Activated CD4-positive, CD25-positive, alpha-beta regulatory T cell treated with anti-CD3 and anti-CD28 coated beads, Interleukin-2, amount 50 U/mL, for 72 hours (primary cell): Measurements from ENCODE around the gene ACSL5.
A peak's percentile ranks its signal among the peaks of the same experiment; 100 is the strongest.
"Not testable (repeated sequence)": the region's sequence is repeated elsewhere in the genome, so short reads cannot be mapped to it uniquely, and the experiment has no call there.

Experiments used
- DNase-seq: peaks from one replicate; pipeline ENCODE4 v3.0.0; 2021

Gene ACSL5

DNA sequence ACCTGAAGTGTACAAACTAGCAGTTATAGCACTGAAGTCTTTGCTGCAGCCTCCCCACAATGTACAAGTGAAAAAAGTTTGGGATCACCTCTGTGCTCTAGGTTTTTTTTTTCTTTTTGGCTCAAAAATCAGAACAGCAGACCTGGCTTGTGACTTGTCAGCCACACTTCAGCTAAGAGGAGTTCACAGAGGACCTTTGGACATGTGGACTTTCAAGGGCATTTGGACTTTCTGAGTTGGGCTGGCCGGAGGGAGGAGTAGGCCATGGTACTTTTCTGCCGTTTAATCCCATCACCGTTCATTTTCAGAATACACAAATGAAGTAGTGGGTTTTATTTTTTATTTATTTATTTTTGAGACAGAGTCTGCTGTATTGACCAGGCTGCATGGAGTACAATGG is 21.9 kb upstream of the ACSL5 start:
- DNase-seq = no peak

DNA sequence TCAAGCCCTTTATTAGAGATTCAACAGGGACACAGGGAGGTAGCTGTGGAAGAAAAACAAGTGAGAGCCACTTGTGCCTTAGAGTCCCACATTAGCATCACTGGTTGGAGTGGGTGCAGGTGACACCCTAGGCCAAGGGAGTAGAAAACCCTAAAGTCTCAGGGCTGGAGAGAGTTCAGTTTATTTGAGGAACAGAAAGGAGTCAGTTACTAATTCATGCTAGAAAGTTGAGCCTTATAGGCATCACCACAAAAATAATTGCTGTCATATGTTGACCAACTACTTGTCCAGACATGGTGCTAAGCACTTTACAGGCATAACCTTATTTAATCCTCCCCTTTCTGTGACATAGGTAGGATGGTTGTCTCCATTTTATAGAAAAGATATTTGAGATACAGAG is 20.9 kb upstream of the ACSL5 start:
- no peak for DNase-seq

DNA sequence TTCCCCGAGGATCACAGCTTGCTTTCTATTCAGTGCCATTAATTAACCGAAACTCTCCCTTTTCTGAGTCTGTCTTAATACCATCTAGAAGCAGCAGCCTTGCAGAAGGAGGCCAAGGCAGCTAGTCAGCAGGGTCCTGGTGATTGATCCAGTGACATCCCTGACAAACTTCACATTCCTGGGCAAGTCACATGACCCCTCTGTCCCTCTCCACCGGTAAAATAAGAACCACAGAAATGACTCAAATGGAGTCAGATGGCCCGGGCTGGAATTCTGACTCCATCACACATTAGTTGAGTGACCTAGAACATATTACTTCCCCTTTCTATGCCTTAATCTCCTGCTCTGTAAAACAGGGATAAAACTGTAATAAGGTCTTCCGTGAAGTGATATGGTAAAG is 17.2 kb upstream of the ACSL5 start:
- DNase-seq = no peak

DNA sequence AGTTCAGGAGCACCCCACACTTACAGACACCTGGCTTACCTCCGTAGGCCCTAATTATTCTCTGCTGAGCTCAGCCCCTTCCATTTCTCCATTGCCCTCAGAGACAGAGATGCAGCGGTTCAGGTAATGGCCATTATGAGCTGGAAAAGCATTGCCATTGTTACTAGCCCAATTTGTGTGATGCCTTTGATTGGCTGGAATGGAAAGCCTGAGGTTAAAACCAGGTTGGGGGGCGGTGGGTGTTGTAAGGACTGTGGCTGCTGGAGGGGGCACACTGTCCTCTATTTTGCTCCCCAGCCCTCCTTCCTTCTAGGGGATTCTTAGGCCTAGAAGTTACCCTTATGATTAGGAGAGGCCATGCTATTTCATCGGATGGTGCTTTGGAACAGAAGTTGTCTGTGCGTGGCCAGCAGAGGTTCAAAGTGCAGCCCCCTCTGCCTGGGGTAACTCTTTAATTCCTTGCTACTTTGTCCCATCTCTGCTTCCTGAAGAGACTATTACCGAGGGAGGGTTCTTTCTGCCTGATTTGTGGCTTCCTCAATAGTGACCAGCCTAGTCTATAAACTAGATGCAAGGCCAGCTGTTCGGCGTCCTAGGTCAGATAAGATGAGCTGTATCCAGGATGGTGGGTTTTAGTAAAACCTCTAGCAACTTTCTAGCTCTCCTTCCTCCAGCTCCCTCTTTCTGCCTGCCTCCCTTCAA is 14.2 kb upstream of the ACSL5 start:
- DNase-seq = no peak

DNA sequence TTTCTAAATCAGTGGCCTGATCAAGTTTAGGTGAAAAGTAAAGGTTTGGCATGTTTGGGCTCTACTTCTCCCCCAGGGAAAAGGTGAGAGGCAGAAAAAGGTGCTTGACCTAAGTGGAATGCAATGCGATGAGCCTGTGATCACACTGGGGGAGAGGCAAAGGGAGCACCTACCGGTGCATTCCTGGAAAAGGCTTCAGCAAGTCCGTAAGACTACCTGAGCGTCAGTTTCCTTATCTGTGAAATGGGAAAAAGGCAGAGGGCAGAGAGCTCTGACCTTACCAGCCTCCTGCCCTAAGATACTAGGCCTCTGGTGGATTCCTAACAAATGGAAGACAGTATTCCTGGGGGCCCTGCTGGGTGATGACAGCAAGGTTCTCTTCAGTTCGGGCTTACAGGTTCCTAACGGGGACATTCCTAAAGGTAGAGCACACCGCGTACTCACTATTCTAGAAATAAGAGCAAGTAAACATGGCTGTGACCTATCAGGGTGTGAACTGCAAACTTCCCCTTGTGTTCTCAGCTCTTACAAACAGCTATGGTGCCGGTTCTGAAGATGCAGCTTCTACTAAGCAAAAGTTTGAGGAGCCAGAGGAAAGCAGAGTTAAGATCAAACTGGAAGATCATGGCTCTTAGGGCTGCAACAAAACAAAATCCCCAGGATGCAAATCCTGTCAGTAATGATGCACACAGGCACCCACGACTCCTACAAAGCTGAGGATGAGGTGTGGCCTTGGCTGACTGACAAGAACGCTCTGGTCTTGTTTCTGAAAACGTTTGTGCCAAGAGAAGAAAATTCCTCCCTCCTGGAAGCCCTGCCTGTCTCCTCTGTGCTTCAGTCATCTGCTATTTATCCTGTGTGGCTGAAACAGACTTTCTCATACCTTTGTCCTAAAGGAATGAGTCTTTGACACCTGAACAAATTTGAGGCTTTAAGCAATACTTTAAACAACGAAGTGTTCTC is 13.3 kb upstream of the ACSL5 start:
- DNase-seq = no peak

DNA sequence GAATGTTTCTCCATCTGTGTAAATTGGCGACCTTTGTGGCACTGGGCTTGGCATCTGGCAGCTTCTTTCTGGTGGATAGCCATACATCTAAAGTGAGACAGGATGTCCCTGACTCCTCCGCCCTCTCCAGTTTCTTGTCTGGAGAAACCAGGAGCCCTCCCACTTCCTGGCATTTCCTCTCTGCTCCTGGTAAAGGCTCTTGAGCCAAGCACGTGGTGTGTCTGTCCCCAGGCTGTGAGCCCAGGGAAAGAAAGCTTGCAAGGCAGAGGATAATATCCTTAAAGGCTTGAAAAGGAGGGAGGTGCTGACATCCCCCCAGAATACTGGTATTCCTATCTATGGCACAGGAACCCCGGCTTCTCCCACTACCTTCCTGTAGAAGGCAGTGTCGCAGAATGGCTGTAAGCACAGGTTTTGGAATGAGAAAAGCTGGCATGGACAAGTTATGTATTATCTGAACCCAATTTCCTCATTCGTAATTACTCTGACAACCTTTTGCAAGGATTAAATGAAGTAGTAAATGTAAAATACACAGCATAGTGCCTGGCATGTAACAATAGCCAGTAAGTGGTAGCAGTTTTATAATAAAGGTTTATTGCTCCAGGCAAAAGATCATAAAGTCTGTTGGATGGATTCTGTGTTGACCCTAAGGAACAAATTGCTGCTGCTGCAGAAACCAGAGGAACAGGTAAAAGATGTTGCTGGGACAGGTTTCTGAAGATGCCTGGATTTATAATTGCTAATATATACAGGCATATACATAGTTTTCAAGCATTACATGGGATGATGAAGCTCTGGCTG is 11.8 kb upstream of the ACSL5 start:
- DNase-seq = no peak

DNA sequence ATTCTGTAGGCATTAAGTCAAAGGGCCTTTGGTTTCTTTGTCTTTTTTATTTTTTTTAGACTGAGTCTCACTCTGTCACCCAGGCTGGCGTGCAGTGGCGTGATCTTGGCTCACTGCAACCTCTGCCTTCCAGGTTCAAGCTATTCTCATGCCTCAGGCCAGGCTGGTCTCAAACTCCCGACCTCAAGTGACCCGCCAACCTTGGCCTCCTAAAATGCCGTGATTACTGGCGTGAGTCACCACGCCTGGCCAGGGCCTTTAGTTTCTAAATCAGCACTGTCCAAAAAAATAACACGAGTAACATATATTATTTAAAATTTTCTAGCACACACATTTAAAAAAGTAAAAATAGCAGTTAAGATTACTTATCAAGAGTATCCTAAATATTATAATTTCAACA is 11.1 kb upstream of the ACSL5 start:
- no peak for DNase-seq

DNA sequence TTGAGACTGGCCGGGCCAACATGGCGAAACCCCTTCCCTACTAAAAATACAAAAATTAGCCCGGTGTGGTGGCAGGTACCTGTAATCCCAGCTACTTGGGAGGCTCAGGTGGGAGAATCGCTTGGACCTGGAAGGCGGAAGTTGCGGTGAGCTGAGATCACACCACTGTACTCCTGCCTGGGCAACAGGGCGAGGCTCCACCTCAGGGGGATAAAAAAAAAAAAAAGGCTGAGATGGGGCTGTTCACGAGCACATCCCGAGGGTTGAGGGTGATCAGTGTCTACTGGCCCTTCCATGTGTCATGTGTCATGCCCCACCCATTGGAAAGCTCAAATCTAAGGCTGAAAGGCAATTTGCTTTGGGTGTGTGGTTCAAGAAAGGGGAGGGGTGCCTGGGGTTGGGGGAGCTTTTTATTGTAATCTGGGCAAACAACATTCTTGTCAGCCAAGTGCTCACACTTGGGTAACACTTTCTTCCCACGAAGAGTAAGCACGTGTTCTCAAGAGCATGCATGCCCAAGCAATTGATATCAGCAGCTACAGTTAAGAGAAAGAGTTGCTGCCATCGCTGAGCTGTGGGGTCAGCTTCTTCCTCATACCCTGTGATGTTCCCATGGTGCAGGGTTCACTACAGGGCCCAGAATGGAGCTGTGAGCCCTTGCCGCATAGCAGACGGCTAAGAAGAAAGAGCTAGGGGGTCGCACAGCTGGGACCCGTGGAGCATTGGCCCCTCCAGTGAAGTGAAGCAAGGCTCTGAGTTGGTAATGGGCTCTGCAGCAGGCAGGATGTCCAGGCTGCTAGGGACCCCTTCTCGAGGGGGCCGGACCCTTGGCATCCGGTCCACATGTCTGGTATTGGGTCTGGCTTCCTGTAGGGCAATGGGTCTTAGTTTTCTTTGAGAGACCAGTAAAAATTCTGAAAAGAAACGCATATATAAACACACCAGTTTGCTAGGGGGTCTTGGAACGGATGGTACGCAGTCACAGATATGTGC is 9.9 kb upstream of the ACSL5 start:
- DNase-seq = no peak

DNA sequence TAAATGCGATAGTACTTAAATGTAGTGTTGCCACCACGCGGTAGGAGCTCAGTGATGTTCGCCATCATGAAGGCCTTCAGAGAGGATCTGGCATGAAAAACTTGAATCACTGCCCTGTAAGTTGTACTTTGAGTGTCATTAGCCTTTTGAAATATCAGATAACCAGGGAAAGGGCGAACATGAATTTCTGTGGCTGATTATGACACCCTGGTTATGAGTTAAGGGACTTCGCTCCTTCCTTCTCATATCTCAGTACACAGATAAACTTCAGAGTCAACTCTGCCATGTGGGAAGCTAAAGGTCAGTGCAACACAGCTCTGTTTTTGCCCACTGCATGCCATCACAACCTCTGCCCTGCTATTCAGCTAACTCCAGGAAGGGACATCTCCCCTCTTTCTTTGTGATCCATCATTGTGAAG is 8.9 kb upstream of the ACSL5 start:
- DNase-seq = no peak

DNA sequence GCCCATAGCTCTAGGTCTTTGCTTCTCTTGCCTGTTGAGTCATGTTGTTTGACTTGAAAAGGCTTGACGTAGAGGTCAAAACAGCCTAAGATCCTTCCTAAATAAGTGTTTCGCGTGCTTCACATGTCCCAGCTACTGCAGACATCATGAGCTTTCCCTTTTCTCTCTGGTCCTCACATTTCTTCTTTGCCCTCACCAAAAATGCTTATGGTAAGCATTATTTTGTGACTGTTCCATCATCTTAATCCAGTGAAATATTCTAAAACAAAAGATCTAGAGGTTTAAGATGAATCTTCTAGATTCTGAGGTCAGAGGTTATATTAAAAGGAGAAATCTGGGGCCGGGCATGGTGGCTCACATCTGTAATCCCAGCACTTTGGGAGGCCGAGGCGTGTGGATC is 8.5 kb upstream of the ACSL5 start:
- DNase-seq = no peak

DNA sequence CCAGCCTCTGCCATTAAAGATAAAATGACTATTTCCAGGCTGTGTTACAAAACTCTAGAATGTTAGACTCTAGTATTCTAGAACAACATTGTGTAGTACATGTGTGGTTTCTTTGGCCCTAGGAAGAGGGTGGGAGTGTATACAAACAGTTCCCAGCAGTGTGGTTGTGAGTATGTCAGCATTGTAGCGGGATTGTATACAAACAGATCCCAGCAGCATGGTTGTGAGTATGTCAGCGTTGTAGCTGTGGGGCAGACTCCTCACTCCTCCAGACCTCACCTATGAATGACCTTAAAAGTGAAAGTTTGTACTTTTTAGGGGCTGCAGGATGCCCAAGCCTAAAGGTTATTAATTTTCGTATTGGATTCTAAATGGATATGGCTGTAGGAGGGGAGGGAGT is 6.9 kb upstream of the ACSL5 start:
- DNase-seq = no peak

DNA sequence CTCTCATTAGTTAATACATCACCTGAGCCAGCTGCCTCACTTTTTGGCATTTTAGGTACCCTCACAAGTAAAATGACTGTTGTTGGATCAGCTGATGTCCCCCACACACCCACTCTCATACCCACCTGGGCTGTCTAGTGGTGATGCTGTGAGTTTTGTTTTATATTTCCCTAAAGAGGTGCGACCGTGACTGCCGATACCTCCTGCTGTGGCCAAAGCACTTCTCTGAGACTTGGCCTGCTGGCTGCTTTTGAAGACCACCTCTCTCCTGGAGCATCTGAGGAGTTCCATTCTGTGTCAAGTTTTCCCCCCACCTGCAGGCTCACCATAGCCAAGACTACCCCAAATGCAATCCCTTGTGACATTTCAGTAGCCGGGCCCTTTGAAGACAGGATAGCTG is 6.4 kb upstream of the ACSL5 start:
- no peak for DNase-seq

DNA sequence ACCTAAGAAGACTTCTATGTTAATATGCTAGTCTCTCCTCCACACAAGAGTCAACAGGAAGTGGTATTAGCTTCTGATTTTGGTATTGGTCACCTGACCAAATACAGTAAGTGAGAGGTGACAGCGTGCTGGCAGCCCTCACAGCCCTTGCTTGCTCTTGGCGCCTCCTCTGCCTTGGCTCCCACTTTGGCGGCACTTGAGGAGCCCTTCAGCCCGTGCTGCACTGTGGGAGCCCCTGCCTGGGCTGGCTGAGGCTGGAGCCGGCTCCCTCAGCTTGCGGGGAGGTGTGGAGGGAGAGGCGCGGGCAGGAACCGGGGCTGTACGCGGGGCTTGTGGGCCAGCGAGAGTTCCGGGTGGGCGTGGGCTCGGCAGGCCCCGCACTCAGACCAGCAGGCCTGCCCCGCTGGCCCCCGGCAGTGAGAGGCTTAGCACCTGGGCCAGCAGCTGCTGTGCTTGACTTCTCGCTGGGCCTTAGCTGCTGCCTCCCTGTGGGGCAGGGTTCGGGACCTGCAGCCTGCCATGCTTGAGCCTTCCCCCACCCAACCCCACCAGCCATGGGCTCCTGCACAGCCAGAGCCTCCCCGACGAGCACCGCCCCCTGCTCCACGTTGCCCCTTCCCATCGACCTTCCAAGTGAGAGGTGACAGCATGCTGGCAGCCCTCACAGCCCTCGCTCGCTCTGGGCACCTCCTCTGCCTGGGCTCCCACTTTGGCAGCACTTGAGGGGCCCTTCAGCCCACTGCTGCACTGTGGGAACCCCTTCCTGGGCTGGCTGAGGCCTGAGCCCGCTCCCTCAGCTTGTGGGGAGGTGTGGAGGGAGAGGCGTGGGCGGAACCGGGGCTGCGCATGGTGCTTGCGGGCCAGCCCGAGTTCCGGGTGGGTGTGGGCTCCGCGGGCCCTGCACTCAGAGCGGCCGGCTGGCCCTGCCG is 4.2 kb upstream of the ACSL5 start:
- DNase-seq = no peak

DNA sequence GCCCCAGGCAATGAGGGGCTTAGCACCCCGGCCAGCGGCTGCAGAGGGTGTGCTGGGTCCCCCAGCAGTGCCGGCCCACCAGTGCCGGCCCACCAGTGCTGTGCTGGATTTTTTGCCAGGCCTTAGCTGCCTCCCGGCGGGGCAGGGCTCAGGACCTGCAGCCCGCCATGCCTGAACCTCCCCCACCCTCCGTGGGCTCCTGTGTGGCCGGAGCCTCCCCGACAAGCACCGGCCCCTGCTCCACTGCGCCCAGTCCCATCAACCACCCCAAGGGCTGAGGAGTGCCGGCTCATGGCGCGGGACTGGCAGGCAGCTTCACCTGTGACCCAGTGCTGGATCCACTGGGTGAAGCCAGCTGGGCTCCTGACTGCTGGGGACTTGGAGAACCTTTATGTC is 3.5 kb upstream of the ACSL5 start:
- DNase-seq = no peak

DNA sequence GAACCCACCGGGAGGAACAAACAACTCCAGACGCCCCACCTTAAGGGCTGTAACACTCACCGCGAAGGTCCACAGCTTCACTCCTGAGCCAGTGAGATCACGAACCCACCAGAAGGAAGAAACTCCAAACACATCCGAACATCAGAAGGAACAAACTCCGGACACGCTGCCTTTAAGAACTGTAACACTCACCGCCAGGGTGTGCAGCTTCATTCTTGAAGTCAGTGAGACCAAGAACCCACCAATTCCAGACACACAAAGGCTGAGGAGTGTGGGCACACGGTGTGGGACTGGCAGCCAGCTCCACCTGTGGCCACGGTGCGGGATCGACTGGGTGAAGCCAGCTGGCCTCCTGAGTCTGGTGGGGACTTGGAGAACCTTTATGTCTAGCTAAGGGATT is 2.6 kb upstream of the ACSL5 start:
- not testable (repeated sequence) for DNase-seq

DNA sequence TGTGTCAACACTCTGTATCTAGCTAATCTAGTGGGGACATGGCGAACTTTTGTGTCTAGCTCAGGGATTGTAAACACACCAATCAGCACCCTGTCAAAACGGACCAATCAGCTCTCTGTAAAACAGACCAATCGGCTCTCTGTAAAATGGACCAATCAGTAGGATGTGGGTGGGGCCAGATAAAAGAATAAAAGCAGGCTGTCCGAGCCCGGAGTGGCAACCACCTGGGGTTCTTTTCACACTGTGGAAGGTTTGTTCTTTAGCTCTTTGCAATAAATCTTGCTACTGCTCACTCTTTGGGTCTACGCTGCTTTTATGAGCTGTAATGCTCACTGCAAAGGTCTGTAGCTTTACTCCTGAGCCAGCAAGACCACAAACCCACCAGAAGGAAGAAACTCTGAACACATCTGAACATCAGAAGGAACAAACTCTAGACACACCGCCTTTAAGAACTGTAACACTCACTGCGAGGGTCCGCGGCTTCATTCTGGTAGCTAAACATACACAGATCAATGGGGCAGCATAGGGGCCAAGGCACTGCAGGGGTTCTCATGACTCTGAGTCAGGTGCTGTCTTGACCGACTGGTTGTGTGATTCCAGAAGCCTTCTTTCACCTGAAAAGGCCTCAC is 1.6 kb upstream of the ACSL5 start:
- DNase-seq = not testable (repeated sequence)

DNA sequence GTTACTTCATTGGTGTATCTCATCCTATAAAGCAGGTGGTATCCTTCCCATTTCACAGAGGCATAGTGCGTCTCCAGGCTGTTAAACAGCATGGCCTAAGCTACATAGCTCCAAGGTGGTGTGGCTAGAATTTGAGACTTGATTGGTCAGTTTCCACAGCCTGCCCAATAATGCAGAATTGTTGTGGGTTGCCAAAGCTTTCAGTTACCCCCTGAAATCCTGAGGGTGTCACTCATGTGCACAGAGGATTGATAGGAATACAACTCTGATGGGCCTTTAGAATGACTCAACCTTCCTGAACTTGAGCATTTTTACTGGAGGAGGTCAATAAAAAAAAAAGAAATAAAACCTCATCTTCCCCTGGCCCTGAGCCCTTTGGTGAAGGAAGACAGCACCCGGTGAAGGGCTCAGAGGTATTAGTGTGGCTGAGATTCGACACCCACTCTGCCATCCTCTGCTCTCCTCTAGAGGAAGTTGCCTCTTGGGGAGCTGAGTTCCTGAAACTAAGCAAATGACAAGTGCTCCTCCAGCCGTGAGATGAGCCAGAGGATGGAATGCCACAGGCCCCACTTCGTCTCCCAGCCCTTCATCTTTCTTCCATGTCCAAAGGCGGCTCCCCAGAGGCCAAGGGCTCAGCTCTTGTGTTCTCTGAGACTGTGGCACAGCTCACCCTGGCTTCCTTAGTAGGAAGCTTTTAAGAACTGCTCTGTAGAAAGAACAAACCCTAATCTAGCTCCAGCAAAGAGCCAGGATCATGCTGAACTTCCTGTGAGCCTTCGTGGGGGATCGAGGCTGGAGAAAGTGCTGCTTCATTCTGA is 1.0 kb downstream of the ACSL5 start:
- DNase-seq = no peak

DNA sequence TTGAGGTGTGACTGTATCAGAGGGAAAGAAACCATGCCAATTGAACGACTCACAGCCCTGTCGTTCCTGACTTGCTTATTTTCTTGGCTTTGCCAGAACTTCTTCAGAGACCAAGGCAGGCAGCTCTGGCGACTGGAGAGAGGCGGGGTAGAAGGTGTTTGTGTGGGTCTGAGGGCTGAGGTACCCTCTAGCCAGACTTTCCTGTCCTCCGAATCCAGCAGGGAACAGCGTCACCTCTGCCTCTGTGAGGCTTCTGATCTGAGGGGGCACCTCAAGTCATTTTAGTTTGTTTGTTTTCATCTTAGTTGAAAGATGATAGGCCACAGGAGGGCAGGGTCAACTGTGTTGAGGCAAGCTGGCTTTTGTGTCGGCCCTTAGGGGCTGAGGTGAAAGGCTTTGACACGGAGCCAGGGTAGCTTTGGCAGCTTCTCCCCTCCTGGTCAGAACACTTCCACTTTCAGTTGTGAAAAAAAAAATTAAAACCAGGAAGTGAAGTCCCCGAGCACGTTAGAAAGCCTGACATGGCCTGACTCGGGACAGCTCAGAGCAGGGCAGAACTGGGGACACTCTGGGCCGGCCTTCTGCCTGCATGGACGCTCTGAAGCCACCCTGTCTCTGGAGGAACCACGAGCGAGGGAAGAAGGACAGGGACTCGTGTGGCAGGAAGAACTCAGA is 1.9 kb downstream of the ACSL5 start:
- DNase-seq = peak; percentile 50

DNA sequence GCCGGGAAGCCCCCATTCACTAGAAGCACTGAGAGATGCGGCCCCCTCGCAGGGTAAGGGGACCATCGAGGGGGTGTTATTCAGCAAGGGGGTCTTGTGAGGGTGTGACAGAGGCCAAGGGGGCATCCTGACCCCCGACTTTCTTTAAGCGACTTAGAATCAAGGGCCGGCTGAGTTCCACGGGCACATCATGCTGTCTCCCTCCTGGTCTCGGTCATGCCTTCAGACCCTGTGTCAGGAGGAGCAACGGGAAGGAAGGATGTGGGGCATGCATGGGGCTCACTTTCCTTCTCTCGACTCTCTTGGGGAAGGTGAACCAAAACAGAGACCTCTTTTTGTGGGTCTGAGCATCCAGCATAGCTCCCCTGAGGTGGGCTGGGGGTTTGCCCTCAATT is 2.5 kb downstream of the ACSL5 start:
- no peak for DNase-seq
